ENCODE measurements around the gene IQCN. TPM values are rescaled to one million over a fixed set of nuclear protein-coding genes. Genes with fewer than 3 reads are reported as not detected.

Gene IQCN
- total RNA-seq, 2 experiments from 2014 or later: 18.1 to 18.7 TPM

GRCh38 chr19:18282788-18283141 lies 8.5 kb upstream of the IQCN start:
- peak overlapping the region; percentile 100 for H3K27ac Mint-ChIP-seq
- Histone ChIP-seq H3K4me1 (ENCODE audit: insufficient read depth, low read length) (peaks cover 54% of the 10 kb centered on the region), H3K27me3 (ENCODE audit: control insufficient read depth in 1 of 2, insufficient read depth in 2 of 2, low read length in 2 of 2) (no peaks in the 10 kb centered on the region), H3K9me3 (ENCODE audit: control insufficient read depth in 1 of 2, insufficient read depth in 1 of 2, low read length in 2 of 2) (no peaks in the 10 kb centered on the region), H3K27ac (ENCODE audit: low read depth in 1 of 2, low read length in 2 of 2) (peak overlapping the region; percentile 97), H3K4me3 (ENCODE audit: low read length) (peak overlapping the region; percentile 70), H3K36me3 (ENCODE audit: insufficient read depth, low read length) (peaks cover 16% of the 10 kb centered on the region)
- intact Hi-C loops (cut with DNase I, micrococcal nuclease): loop anchor here in 1 of 2 experiments (1.0 kb wide), 2 partner anchors 22 to 40 kb away; no protein-coding TSS in a partner anchor
- ChIA-PET CTCF (interaction anchor here (5.3 kb wide), 1 partner anchor 21 kb away, joined by 78 read pairs; no protein-coding TSS in a partner anchor), POLR2A (interaction anchor here (1.2 to 18.2 kb wide), 6 partner anchors 9 to 259 kb away, joined by 3 to 761 read pairs (median 212); partner anchors contain the start of genes LSM4, RAB3A and SSBP4)
- H3K36me3 Mint-ChIP-seq (ENCODE audit: low read depth): peaks cover 29% of the 10 kb centered on the region
- H3K4me3 Mint-ChIP-seq: peak overlapping the region; percentile 92
- no peak for ATAC-seq (ENCODE audit: poor library complexity)
- peaks cover 9% of the 10 kb centered on the region for H3K27me3 Mint-ChIP-seq
- TF ChIP-seq, protein P1, sequence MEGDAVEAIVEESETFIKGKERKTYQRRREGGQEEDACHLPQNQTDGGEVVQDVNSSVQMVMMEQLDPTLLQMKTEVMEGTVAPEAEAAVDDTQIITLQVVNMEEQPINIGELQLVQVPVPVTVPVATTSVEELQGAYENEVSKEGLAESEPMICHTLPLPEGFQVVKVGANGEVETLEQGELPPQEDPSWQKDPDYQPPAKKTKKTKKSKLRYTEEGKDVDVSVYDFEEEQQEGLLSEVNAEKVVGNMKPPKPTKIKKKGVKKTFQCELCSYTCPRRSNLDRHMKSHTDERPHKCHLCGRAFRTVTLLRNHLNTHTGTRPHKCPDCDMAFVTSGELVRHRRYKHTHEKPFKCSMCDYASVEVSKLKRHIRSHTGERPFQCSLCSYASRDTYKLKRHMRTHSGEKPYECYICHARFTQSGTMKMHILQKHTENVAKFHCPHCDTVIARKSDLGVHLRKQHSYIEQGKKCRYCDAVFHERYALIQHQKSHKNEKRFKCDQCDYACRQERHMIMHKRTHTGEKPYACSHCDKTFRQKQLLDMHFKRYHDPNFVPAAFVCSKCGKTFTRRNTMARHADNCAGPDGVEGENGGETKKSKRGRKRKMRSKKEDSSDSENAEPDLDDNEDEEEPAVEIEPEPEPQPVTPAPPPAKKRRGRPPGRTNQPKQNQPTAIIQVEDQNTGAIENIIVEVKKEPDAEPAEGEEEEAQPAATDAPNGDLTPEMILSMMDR (IDR thresholded peaks at IDR 0.05): no peak
- peak in 3 of 14 experiments; percentile 39 to 60 (median 48) for DNase-seq
- H3K4me1 Mint-ChIP-seq (ENCODE audit: low read depth): peaks cover 59% of the 10 kb centered on the region
- peaks cover 2% of the 10 kb centered on the region for H3K9me3 Mint-ChIP-seq

GRCh38 chr19:18282021-18282787 lies 8.0 kb upstream of the IQCN start:
- peak overlapping the region; percentile 97 for H3K27ac ChIP-seq (ENCODE audit: low read depth in 1 of 2, low read length in 2 of 2)
- peak overlapping the region; percentile 70 for H3K4me3 ChIP-seq (ENCODE audit: low read length)
- ChIA-PET POLR2A (interaction anchor here (0.6 to 18.2 kb wide), 43 partner anchors 10 to 1958 kb away, joined by 3 to 761 read pairs (median 7); partner anchors contain the start of genes ARRDC2, BORCS8, COPE and DDX49), CTCF (interaction anchor here (1.0 to 6.6 kb wide), 7 partner anchors 10 to 130 kb away, joined by 3 to 340 read pairs (median 6); partner anchors contain the start of genes LSM4 and PIK3R2)
- Mint-ChIP-seq H3K36me3 (ENCODE audit: low read depth) (peaks cover 34% of the 10 kb centered on the region), H3K27me3 (peaks cover 9% of the 10 kb centered on the region), H3K4me1 (ENCODE audit: low read depth) (peaks cover 63% of the 10 kb centered on the region), H3K9me3 (peaks cover 2% of the 10 kb centered on the region), H3K4me3 (peak overlapping the region; percentile 92), H3K27ac (peak overlapping the region; percentile 100)
- intact Hi-C loops (cut with DNase I, micrococcal nuclease): loop anchor here in 1 of 2 experiments (1.0 kb wide), 2 partner anchors 22 to 40 kb away; no protein-coding TSS in a partner anchor
- H3K27me3 ChIP-seq (ENCODE audit: control insufficient read depth in 1 of 2, insufficient read depth in 2 of 2, low read length in 2 of 2): no peaks in the 10 kb centered on the region
- H3K36me3 ChIP-seq (ENCODE audit: insufficient read depth, low read length): peaks cover 16% of the 10 kb centered on the region
- H3K9me3 ChIP-seq (ENCODE audit: control insufficient read depth in 1 of 2, insufficient read depth in 1 of 2, low read length in 2 of 2): no peaks in the 10 kb centered on the region
- ATAC-seq (ENCODE audit: poor library complexity) (no peak), DNase-seq (peak in 1 of 14 experiments; percentile 24)
- TF ChIP-seq, protein P1 (IDR thresholded peaks at IDR 0.05): peak; percentile 16
- peaks cover 59% of the 10 kb centered on the region for H3K4me1 ChIP-seq (ENCODE audit: insufficient read depth, low read length)

GRCh38 chr19:18281082-18282020 lies 7.1 kb upstream of the IQCN start, which contains the start of gene JUND:
JUND (minus strand) TSS chr19:18281622; CDS start chr19:18281484, 138 bp downstream.
- peak; percentile 63 for ATAC-seq (ENCODE audit: poor library complexity)

More at GRCh38 chr19:18281082-18282020, 7.1 kb upstream of the IQCN start, which contains the start of gene JUND:
- H3K27me3 Mint-ChIP-seq: peaks cover 9% of the 10 kb centered on the region
- H3K4me1 Mint-ChIP-seq (ENCODE audit: low read depth): peaks cover 58% of the 10 kb centered on the region
- peak within 1 kb of the TSS; percentile 100 for H3K27ac Mint-ChIP-seq
- Histone ChIP-seq H3K27ac (ENCODE audit: low read depth in 1 of 2, low read length in 2 of 2) (peak within 1 kb of the TSS; percentile 99), H3K9me3 (ENCODE audit: control insufficient read depth in 1 of 2, insufficient read depth in 1 of 2, low read length in 2 of 2) (no peaks in the 10 kb centered on the region), H3K4me3 (ENCODE audit: low read length) (peak within 1 kb of the TSS; percentile 99), H3K36me3 (ENCODE audit: insufficient read depth, low read length) (peaks cover 20% of the 10 kb centered on the region), H3K4me1 (ENCODE audit: insufficient read depth, low read length) (peaks cover 65% of the 10 kb centered on the region), H3K27me3 (ENCODE audit: control insufficient read depth in 1 of 2, insufficient read depth in 2 of 2, low read length in 2 of 2) (no peaks in the 10 kb centered on the region)
- H3K4me3 Mint-ChIP-seq: peak within 1 kb of the TSS; percentile 99
- TF ChIP-seq, protein P1 (IDR thresholded peaks at IDR 0.05): no peak
- peaks cover 2% of the 10 kb centered on the region for H3K9me3 Mint-ChIP-seq
- CTCF ChIA-PET: interaction anchor here (0.6 to 6.6 kb wide), 9 partner anchors 11 to 238 kb away, joined by 3 to 340 read pairs (median 6); partner anchors contain the start of genes LSM4 and PIK3R2
- H3K36me3 Mint-ChIP-seq (ENCODE audit: low read depth): peaks cover 37% of the 10 kb centered on the region
- peak; percentile 92 to 100 (median 97) for DNase-seq
- POLR2A ChIA-PET: interaction anchor here (0.6 to 18.2 kb wide), 50 partner anchors 10 to 1957 kb away, joined by 3 to 761 read pairs (median 6); partner anchors contain the start of genes ARRDC2, BORCS8, COPE and DDX49
- intact Hi-C loops (cut with DNase I, micrococcal nuclease): loop anchor here (1.0 kb wide), 3 partner anchors 9 to 41 kb away; no protein-coding TSS in a partner anchor

All from CD4-positive, alpha-beta T cell (primary cell).